SHP77 treated with DMSO at 0.1 percent for 48 hours (cell line): ENCODE measurements around the gene NKX1-2.
"Not testable (repeated sequence)": the region's sequence is repeated elsewhere in the genome, so short reads cannot be mapped to it uniquely, and the experiment has no call there.

Experiments used
- DNase-seq: peaks from one replicate; lab custom pipeline; 2025; lab: John Stamatoyannopoulos, UW

NKX1-2 gene

DNA sequence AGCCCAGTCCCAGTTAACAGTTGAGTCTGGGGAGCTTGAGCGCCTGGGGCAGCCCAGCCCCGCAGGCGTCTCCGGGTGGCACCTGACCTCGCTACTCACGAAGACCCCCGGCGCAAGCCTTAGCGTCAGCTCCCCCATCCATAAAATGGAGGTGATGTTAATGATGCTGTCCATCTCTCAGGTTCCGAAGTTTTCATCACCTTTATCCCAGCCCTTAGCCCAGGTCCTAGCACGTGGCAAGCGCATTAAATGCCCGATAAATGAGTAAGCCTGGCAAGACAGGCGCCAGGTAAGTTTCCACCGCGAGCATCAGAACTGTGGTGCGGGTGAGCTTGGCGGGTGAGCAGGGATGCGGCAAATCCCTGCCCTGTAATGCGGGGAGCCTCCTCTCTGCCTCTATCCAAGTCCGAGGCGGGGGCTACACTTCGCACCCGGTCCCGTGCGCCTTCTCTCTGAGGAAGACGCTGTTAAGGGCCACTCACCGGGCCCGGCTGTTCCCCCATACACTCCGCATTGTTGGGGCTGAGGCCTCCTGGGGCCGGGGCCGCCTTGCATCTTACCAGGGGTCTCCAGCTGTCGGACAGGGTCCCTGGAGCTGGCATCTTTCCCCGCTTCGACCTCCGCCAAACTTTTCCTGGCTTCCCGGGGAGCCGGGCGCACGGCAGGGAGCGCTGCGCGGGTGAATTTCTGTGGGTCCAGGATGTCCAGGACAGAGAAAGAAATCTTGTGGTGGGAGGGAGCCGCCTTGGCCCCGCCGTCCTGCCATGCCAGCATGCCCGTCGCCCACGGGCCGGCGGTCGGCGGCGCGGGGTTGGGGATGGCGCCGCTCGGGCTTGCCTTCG, 444 bp downstream of the NKX1-2 start:
- DNase-seq: no peak

GRCh38 chr10:124448696-124449169, 1.1 kb downstream of the NKX1-2 start:
- DNase-seq: no peak

- no peak for DNase-seq
Measured at GRCh38 chr10:124447751-124448466, 1.9 kb downstream of the NKX1-2 start.

GRCh38 chr10:124446830-124447750, 2.7 kb downstream of the NKX1-2 start:
- DNase-seq: no peak

DNA sequence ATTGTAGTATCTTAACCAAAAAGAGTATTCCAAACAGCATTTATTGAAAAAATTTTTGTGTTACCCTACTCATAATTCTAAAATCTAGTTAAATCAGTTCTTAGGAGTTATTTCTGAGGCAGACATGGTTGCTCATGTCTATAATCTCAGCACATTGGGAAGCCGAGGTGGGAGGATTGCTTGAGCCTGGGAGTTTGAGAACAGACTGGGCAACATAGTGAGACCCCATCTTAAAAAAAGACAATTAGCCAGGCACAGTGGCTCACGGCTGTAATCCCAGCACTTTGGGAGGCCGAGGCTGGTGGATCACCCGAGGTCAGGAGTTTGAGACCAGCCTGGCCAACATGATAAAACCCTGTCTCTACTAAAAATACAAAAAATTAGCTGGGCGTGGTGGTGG, 8.1 kb downstream of the NKX1-2 start:
- not testable (repeated sequence) for DNase-seq

DNA sequence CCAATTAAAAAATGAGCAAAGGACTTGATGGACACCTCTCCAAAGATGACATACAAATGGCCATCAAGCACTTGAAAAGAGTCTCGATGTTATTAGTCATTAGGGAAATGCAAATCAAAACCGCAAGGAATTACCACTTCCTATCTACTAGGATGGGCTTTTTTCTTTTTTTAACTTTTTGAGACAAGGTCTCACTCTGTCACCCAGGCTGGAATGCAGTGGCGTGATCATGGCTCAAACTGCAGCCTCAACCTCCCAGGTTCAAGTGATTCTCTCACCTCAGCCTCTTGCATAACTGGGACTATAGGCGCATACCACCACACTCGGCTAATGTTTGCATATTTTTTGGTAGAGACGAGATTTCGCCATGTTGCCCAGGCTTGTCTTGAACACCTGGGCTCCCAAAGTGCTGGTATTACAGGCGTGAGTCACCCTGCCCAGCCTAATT, 13.6 kb downstream of the NKX1-2 start:
- DNase-seq: no peak

- not testable (repeated sequence) for DNase-seq
Measured at GRCh38 chr10:124435683-124436082, 14.2 kb downstream of the NKX1-2 start.

DNA sequence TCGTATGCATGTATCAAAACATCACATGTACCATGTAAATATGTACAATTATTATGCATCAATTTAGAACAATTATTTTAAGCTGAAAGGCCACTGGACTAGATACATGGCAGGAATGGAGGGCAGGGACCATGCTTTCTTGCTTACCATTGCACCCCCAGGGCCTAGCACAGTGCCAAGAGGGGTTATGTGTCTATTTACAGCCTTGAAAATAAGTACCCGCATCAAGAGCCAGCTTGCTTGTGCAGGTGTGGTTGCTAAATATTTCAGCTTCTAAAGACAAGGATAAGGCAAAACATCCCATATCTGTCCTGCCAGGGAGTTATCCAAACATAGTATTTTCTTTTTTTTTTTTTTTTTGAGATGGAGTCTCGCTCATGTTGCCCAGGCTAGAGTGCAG, 16.4 kb downstream of the NKX1-2 start:
- DNase-seq: no peak

GRCh38 chr10:124430077-124430476, 19.8 kb downstream of the NKX1-2 start:
- DNase-seq: no peak

GRCh38 chr10:124429576-124429975, 20.3 kb downstream of the NKX1-2 start:
- no peak for DNase-seq

- DNase-seq: no peak
Measured at GRCh38 chr10:124428207-124428777, 21.5 kb downstream of the NKX1-2 start.

- DNase-seq: no peak
Measured at GRCh38 chr10:124425227-124425962, 24.4 kb downstream of the NKX1-2 start.

DNA sequence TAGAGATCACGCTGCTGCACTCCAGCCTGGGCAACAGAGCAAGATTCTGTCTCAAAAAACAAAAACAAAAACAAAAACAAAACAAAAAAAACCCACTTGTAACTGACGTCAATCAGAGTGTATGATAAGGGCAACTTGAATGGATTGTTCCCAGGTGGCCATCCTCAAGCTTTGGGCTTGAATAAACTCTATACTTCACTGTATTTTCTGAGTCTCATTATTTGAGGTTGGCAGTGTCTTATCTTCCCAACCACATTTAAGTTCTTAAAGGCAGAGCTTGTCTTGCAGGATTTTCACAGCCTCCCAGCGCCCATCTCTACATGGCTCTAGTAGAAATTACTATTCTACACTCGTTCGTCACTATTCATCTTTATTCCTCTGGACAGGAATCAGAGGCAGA, 26.0 kb downstream of the NKX1-2 start:
- DNase-seq: no peak

GRCh38 chr10:124422742-124423141, 27.1 kb downstream of the NKX1-2 start:
- DNase-seq: no peak

- no peak for DNase-seq
Measured at GRCh38 chr10:124420254-124420653, 29.6 kb downstream of the NKX1-2 start.

DNA sequence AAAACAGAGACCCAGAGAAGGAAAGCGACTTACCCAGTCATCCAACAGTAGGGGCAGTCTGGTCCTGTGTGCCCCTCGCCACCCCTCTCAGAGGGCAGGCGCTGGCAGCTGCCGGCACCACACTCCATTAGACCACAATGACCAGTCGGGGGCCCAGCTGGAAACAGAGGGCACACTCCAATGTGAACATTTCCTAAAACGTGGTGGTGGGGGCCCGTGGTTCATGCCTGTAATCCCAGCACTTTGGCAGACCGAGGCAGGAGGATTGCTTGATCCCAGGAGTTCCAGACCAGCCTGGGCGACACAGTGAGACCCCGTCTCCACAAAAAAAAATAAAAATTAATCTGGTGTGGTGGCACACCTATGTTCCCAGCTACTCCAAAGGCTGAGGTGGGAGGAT, 30.2 kb downstream of the NKX1-2 start:
- no peak for DNase-seq

GRCh38 chr10:124418726-124419501, 30.9 kb downstream of the NKX1-2 start, which contains the start of gene OAT:
Gene OAT, minus strand, starts transcription at chr10:124418923. Its CDS starts 6,752 bp downstream, at chr10:124412171.
- DNase-seq: peak; percentile 89

- no peak for DNase-seq
Measured at GRCh38 chr10:124417895-124418725, 31.7 kb downstream of the NKX1-2 start.

- DNase-seq: no peak
Measured at GRCh38 chr10:124416733-124417132, 33.1 kb downstream of the NKX1-2 start.
